Transverse colon (tissue), 4 donors: ENCODE measurements around the gene NUP210. TPM values are rescaled to one million over a fixed set of nuclear protein-coding genes. Genes with fewer than 3 reads are reported as not detected.

Experiments used
- DNase-seq: peaks from one replicate; pipeline ENCODE4 v3.0.0-alpha.2; 2019
- H3K27ac ChIP-seq, 4 donors: fragments of 200-600 bp; sonication (generic); 2 replicates each; pipeline ENCODE4 v1.5.1; 2016 to 2018; ENCODE audit warnings: inconsistent platforms in 4 of 4
- H3K27me3 ChIP-seq: fragments of 200-600 bp; sonication (generic); 2 replicates; pipeline ENCODE4 v1.5.1; 2017; ENCODE audit warnings: inconsistent platforms
- H3K36me3 ChIP-seq, 4 donors: fragments of 200-600 bp; sonication (generic); 2 replicates each; pipeline ENCODE4 v1.5.1; 2017 to 2019; ENCODE audit warnings: inconsistent platforms in 4 of 4
- H3K4me1 ChIP-seq, 4 donors: fragments of 200-600 bp; sonication (generic); 2 replicates each; pipeline ENCODE4 v1.5.1; 2017 to 2020; ENCODE audit warnings: inconsistent platforms in 4 of 4
- H3K4me3 ChIP-seq, 4 donors: fragments of 200-600 bp; sonication (generic); 1 replicate in 1 of 4; 2 replicates in 3 of 4; pipeline versions ENCODE4 v1.5.1 to v1.6.1; 2017 to 2019; ENCODE audit warnings: inconsistent platforms in 4 of 4
- H3K9me3 ChIP-seq, 2 donors: fragments of 200-600 bp; sonication (generic); 2 replicates each; pipeline ENCODE4 v1.5.1; 2017 to 2019; ENCODE audit warnings: inconsistent platforms in 2 of 2
- EP300 ChIP-seq: sonication (generic); formaldehyde crosslinking; IDR thresholded peaks from one replicate; pipeline ENCODE4 v1.6.1; 2017; ENCODE audit warnings: antibody characterized with exemption, low read depth
- POLR2A ChIP-seq: fragments of 450-650 bp; IDR thresholded peaks from one replicate; pipeline ENCODE4 v1.6.1; 2016; ENCODE audit warnings: antibody characterized with exemption, mild to moderate bottlenecking, moderate library complexity
- POLR2AphosphoS5 ChIP-seq, 3 donors: sonication (generic); formaldehyde crosslinking; IDR thresholded peaks; one replicate each; pipeline ENCODE4 v1.6.1; 2016; ENCODE audit warnings: antibody characterized with exemption in 3 of 3
- WGBS, 2 donors: methylation state at CpG; one replicate each; pipeline ENCODE4 v1.1.5; 2018; ENCODE audit warnings: low coverage in 1 of 2; 5-methylcytosine and 5-hydroxymethylcytosine counted together
- in situ Hi-C, 4 donors: fragments of 200-750 bp; cut with MboI; loops; one replicate each; pipeline versions ENCODE4 v1.15.0 to v1.15.1; 2017; ENCODE audit warnings: low sequenced_read_pairs in 3 of 4, low pct_ligation_motif_present in 1 of 4, low pct_unique_long_range_greater_than_20kb in 1 of 4
- intact Hi-C: fragments of 100-400 bp; cut with DNase I; formaldehyde crosslinking; loops from one replicate; pipeline ENCODE4 v1.15.1; 2023; ENCODE audit warnings: low total_unique reads
- total RNA-seq, 4 donors: library from RNA; depleted of rRNA; stranded (reverse); fragments of >200 nt; gene quantifications; one replicate each; pipeline ENCODE4 v1.1.0, GENCODE V29; 2016
- TF ChIP-seq, protein P1 (sequence below), 5 experiments: fragments of 200-600 bp in 3 of 5; fragments of 450-650 bp in 2 of 5; sonication (generic) in 3 of 5; IDR thresholded peaks; 1 replicate in 2 of 5; 2 replicates in 3 of 5; pipeline ENCODE4 v1.5.1; 2016 to 2017; ENCODE audit warnings: antibody characterized with exemption in 5 of 5, inconsistent platforms in 3 of 5, mild to moderate bottlenecking in 2 of 5, moderate library complexity in 1 of 5

Gene NUP210
- total RNA-seq, 4 donors from 2014 or later: 6.0 to 202 (median 14.6) TPM

- 93 to 100% methylated on average over 1 to 4 of the region's 4 CpGs for WGBS, 2 donors
Measured at GRCh38 chr3:13372126-13372525, 48.0 kb downstream of the NUP210 start.

DNA sequence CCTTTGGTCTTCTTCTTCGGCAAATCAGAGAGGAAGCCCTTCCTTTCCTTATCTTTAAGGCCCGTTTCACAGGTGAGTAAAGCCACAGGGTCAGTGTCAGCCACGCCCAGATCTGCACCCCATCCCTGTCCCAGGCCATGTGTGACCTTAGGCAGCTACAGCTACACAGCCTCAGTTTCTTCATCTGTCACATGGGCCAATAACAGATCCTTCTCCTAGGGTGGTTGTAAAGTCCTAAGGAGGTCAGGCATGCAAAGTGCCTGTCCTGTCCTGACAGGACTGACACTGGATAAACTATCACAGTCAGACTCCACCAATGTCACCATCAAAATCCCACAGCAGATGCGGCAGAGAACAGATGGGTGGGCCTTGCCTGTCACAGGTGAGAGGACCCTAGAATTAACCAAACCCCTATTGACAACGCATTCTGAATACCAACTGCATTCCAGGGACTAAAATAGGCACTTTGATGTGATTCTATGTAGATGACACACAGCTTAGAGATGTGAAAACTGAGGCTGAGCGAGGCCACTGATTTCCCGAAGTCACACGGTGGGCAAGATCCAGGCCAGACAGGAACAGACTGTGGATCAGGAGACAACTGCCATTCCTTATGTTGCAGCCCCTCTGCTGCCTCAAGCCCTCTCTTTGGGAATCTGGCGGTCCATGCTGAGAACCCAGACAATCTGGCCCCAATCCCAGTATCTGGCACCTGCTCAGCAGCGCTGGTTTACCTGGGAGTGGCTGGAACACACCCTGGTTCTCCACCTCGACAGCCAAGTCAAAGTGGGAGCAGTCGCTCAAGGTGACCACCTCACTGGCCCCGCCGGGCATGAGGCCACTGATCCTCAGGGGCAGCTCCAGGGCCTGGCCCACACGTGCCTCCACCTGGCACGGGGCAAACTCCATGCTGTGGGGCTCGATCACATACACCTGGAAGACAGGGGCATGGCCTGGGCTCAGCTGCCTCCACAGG is 48.7 kb downstream of the NUP210 start:
- Histone ChIP-seq H3K36me3 (no peaks in the 10 kb centered on the region), H3K4me3 (no peak overlapping the region), H3K27ac (no peak overlapping the region), H3K4me1 (no peaks in the 10 kb centered on the region), H3K9me3 (no peaks in the 10 kb centered on the region), H3K27me3 (no peaks in the 10 kb centered on the region)
- no peak for DNase-seq
- TF ChIP-seq POLR2A (no peak), EP300 (no peak)
- TF ChIP-seq, protein P1, sequence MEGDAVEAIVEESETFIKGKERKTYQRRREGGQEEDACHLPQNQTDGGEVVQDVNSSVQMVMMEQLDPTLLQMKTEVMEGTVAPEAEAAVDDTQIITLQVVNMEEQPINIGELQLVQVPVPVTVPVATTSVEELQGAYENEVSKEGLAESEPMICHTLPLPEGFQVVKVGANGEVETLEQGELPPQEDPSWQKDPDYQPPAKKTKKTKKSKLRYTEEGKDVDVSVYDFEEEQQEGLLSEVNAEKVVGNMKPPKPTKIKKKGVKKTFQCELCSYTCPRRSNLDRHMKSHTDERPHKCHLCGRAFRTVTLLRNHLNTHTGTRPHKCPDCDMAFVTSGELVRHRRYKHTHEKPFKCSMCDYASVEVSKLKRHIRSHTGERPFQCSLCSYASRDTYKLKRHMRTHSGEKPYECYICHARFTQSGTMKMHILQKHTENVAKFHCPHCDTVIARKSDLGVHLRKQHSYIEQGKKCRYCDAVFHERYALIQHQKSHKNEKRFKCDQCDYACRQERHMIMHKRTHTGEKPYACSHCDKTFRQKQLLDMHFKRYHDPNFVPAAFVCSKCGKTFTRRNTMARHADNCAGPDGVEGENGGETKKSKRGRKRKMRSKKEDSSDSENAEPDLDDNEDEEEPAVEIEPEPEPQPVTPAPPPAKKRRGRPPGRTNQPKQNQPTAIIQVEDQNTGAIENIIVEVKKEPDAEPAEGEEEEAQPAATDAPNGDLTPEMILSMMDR (IDR thresholded peaks at IDR 0.05): no peak
- WGBS, 2 donors: 88 to 92% methylated on average over 2 to 16 of the region's 17 CpGs
- intact Hi-C loops: no loop called here
- in situ Hi-C loops: no loop called here

More at GRCh38 chr3:13372126-13372525, 48.0 kb downstream of the NUP210 start:
- no peak for DNase-seq
- Histone ChIP-seq H3K9me3 (no peaks in the 10 kb centered on the region), H3K36me3 (no peaks in the 10 kb centered on the region), H3K4me1 (no peaks in the 10 kb centered on the region), H3K4me3 (no peak overlapping the region), H3K27me3 (no peaks in the 10 kb centered on the region), H3K27ac (no peak overlapping the region)
- intact Hi-C loops (no loop called here), in situ Hi-C loops (no loop called here)
- TF ChIP-seq POLR2A: no peak
- TF ChIP-seq EP300: no peak
- TF ChIP-seq POLR2AphosphoS5 (IDR thresholded peaks at IDR 0.05): no peak
- TF ChIP-seq, protein P1 (IDR thresholded peaks at IDR 0.05): no peak

GRCh38 chr3:13370609-13371008 is 49.5 kb downstream of the NUP210 start:
- Histone ChIP-seq H3K27ac (no peak overlapping the region), H3K4me1 (no peaks in the 10 kb centered on the region), H3K36me3 (no peaks in the 10 kb centered on the region), H3K9me3 (no peaks in the 10 kb centered on the region), H3K4me3 (no peak overlapping the region), H3K27me3 (no peaks in the 10 kb centered on the region)
- intact Hi-C loops (loop anchor here (1.0 kb wide), 1 partner anchor 29 kb away; no protein-coding TSS in a partner anchor), in situ Hi-C loops (no loop called here)
- no peak for DNase-seq
- 86% methylated on average over 9 of the region's 10 CpGs; no CpG with 5 or more reads in 1 of the 2 donors for WGBS, 2 donors
- TF ChIP-seq EP300: no peak
- no peak for TF ChIP-seq POLR2A
- TF ChIP-seq POLR2AphosphoS5 (IDR thresholded peaks at IDR 0.05): no peak
- TF ChIP-seq, protein P1 (IDR thresholded peaks at IDR 0.05): no peak

DNA sequence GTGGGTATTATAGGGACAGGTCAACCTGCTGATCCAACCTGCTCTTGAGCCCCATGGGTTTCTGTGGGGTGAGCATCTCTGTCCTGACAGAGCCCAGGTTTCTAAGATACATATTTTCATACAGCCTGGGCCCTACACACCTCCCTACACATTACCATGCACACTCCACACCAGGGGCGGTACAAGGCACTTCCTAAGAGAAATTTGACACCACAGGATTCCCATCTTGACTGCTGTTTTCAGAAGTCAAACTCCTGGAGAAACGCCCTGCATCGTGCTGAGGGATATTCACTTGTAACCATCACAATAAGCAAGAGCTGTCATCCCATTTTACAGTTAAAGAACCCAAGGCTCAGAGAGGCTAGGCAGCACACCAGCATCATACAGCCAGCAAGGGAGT is 50.1 kb downstream of the NUP210 start:
- intact Hi-C loops: loop anchor here (1.0 kb wide), 1 partner anchor 29 kb away; no protein-coding TSS in a partner anchor
- TF ChIP-seq, protein P1 (IDR thresholded peaks at IDR 0.05): no peak
- TF ChIP-seq EP300 (no peak), POLR2A (no peak), POLR2AphosphoS5 (IDR thresholded peaks at IDR 0.05) (no peak)
- WGBS, 2 donors: 80% methylated on average over 3 of the region's 3 CpGs; no CpG with 5 or more reads in 1 of the 2 donors

More for the DNA sequence above, 50.1 kb downstream of the NUP210 start:
- H3K27ac ChIP-seq: no peak overlapping the region
- no peaks in the 10 kb centered on the region for H3K36me3 ChIP-seq
- no peak overlapping the region for H3K4me3 ChIP-seq
- H3K9me3 ChIP-seq: no peaks in the 10 kb centered on the region
- in situ Hi-C loops: no loop called here
- no peak for DNase-seq
- H3K27me3 ChIP-seq: no peaks in the 10 kb centered on the region
- H3K4me1 ChIP-seq: no peaks in the 10 kb centered on the region
